Right lung (tissue), 5 donors: ENCODE data around the gene MARS1. TPM values are rescaled to one million over a fixed set of nuclear protein-coding genes. Genes with fewer than 3 reads are reported as not detected.

Experiments
- DNase-seq, 2 donors: peaks; one replicate each; pipeline ENCODE4 v3.0.0-alpha.2; 2013
- polyA plus RNA-seq, 5 donors: library from polyadenylated mRNA; unstranded; fragments of 120-200 nt; gene quantifications; one replicate each; pipeline versions ENCODE4 v1.2.1 to v1.2.3, GENCODE V29; 2013; ENCODE audit warnings: inconsistent platforms in 1 of 5, low replicate concordance in 1 of 5; ENCODE audit not compliant: insufficient read length in 5 of 5, insufficient read depth in 1 of 5

Gene MARS1
- polyA plus RNA-seq, 5 donors: 90.0 to 133 (median 109) TPM

- DNase-seq: no peak
Measured at GRCh38 chr12:57470970-57471656, 16.8 kb upstream of the MARS1 start.

GRCh38 chr12:57471661-57472060 is 16.2 kb upstream of the MARS1 start:
- DNase-seq: no peak

GRCh38 chr12:57472391-57472790 is 15.5 kb upstream of the MARS1 start:
- DNase-seq: no peak

DNA sequence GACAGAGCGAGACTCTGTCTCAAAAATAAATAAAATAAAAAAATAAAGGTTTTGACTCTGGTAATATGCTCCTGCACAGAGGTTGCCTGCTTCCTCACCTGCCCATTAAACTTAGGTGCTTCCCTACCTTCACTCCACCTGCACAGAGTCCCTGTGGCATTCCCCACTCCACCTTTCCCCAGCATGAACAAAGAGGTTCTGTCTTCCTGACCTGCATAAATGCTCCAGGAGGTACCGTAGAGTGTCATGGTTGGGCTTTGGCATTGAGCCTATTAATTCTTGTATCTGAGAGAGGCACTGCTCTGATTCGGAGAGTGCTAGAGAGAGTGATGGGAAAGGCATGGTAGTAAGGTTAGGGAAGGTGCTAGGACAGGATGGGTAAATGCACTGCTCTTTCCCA is 14.5 kb upstream of the MARS1 start:
- no peak for DNase-seq

- DNase-seq: no peak
Measured at GRCh38 chr12:57473886-57474285, 14.0 kb upstream of the MARS1 start.

GRCh38 chr12:57474430-57474829 is 13.4 kb upstream of the MARS1 start:
- no peak for DNase-seq

- DNase-seq: no peak
Measured at GRCh38 chr12:57474862-57475261, 13.0 kb upstream of the MARS1 start.

DNA sequence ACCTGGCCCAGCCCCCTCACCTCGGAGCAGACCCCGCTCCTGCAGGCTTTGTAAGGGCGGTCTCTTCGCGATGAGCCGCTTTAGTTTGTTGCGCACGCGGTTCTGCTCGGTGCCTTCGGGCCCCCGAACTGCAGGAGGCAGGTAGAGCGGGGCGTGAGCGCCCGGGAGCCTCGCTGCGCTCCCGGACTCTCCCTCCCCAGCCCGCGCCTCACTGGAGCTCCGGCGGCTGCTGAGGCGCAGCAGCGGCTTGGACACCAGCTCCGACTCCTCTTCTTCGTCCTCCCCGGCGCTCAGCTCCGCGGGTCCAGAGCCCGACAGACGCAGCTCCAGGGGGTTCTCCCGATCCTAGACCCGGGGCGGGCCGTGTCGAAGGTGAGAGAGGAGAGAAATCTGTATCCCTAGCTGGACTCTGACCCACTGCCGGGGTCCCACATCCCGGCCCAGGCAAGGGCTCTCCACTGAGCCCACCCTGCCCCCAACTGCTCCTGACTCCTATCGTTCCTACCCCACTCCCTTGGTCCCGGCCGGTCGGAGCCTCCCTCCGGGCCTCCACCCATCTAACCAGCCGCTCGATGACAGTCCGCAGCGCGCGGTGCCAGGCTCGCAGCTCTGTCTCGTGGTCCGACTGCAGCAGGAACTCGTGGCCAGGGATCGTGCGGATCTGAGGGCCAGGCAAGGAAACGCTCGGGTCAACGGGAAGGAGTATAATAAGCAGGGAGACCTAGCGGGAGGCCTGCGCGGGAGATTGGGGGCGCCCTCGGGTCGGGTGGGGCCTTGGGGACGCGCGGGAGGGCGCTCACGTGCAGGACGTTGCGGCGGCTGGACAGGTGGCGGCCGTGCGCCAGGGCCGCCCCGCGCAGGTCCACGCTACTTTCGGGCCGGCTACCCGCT is 12.4 kb upstream of the MARS1 start:
- no peak for DNase-seq

DNA sequence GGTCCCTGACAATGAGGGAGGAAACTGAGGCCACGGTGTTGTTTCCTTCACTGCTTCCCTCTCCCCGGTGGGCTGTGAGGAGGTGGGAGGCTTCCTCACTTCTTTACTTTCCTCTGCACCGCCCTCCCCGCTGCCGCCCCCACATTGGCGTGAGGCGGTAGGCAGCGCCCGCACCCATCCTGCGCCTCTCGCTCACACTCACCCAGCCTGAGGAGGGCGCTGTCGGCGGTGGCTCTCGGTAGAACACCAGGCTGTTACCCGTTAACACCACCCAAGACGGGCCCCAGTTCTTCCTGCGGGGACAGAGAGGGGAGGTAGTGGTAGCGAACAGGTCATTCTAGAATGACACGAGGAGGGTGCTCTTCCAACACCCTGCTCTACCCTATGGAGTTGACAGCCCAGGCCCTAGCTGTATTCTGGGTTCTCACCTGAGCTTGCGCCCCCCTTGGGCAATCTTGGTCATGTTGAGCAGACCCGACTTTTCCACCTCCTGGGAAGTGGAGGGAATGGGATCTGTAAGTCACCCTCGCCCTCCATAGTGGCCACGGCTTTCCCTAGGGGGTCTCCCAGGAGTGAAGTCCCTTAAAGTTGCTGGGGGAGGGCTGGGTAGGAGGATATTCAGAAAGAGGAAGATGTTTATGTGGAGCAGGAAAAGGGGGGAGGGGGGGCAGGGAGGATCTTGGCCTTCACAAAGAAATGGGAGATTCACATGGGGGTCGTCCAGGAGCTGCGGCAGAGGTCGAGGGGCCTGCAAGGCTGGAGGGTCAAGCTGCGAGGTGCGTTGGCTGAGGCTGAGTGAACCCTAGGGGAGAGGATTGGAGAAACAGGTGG is 11.5 kb upstream of the MARS1 start:
- no peak for DNase-seq

- DNase-seq: no peak
Measured at GRCh38 chr12:57476993-57477709, 10.7 kb upstream of the MARS1 start.

DNA sequence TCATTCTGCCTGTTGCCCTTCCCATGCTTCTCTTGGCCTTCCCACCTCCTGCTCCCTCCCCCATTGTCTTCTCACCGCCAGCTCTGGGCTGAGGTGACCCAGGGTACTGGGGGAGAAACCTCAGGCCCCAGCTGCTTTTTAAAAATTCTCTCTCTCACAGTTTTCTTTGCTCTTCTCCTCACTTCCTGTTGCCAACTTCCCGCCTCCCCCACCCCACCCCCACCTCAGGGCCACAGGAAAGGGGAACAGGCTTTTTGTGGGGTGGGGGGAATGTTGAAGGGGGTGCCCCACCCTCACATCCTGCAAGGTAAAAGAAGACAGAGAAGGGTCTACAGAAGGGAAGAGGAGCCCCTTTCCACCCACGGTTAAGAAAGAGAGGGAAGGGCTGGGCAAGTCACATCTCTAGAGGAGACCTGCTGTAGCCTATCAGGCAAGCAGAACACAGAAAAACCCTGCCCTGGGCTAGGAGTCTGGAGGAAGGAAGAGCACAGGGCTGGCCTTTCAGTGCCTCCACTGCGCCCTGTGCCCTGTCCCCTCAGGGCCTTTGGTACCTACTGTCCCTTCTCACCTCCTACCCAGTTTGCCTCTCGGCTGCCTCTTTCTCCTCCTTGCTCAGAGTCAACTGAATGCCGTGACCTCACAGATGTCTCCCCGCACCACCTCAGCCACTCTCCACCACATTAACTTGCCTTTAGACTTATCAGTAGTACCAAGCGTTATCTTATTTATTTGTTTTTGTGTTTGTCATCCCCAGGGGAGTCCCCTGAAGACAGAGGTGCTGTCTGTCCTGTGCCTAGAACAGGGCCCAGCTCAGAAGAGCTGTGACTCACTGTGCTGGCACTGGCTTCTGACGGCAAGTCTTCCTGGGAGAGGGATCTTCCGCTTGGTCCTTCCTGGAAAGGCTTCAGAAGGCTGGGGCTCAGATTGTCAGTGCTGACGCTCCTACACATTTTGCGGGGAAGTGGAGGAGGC is 9.9 kb upstream of the MARS1 start:
- DNase-seq: no peak

DNA sequence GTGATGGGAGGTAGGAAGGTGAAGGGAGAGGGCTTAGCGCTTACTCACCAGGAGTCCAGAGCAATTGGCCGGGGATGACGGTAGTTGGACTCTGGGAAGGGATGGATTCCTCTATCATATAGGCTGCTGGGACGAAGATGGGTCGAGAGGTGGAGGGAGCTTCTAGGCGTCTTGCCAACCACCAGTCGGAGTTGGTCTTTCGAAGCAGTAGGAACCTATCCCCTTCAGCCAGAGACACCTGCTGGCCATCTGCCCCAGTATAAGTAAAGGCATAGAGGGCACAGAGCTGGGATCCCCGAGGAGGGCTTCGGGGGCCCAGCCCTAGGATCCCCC is 8.9 kb upstream of the MARS1 start:
- no peak for DNase-seq

DNA sequence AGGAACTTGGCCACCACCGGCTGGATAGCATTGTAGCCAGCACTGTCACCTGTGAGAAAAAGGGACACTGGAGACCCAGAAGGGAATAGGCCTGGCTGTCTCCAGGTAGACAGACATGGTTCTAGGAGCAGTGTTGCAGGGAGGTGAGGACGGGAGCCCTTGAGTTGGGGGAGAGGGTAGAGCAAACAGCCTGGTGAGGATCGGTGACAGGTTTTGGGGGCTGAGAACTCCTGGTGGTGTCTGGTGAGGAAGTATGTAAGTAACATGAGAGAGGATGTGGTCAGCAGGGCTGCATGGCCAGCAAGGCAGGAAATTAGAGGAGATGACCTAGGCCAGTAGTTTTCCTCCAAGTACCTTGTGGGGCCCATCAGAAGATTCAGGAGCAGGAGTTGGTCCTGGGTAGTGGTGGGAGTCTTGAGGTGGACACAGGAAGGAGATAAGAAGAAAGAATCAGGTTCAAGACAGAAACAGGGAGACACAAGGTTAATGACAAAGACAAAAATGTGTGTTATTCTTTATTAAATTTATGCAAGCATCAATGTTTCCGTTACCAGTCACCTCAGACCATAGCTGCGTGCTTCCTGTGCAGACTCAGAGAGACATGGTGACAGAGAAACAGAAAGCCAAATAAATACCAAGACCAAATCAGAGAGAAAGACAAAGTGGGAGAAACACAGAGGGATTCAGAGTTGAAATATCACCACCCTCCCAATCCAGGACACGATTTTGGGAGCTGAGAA is 8.3 kb upstream of the MARS1 start, which contains the start of gene ARHGAP9:
TSS of gene ARHGAP9 (minus strand) at position 491 of the 740 bp plus-strand sequence. CDS start at position 31, 460 bp downstream.
- DNase-seq: no peak

GRCh38 chr12:57481671-57482070 is 6.2 kb upstream of the MARS1 start:
- no peak for DNase-seq

- DNase-seq: no peak
Measured at GRCh38 chr12:57483466-57483865, 4.4 kb upstream of the MARS1 start.

DNA sequence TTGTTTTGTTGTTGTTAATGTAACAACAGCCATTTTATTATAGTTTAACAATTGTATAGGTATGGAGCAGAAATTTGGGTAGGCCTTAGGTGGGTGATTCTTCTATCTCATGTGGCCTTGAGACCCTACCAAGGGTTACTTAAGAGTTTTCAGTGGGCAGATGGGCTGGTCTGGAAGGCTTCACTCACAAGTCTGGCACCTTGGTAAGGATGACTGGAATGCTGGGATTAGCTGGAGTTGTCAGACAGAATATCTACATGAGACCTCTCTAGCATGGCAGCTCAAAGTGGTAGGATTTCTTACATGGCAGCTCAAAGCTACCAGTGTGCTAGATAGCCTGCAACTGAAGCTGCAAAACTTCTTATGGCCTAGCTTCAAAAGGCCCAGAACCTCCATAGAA is 2.2 kb upstream of the MARS1 start:
- DNase-seq: no peak

DNA sequence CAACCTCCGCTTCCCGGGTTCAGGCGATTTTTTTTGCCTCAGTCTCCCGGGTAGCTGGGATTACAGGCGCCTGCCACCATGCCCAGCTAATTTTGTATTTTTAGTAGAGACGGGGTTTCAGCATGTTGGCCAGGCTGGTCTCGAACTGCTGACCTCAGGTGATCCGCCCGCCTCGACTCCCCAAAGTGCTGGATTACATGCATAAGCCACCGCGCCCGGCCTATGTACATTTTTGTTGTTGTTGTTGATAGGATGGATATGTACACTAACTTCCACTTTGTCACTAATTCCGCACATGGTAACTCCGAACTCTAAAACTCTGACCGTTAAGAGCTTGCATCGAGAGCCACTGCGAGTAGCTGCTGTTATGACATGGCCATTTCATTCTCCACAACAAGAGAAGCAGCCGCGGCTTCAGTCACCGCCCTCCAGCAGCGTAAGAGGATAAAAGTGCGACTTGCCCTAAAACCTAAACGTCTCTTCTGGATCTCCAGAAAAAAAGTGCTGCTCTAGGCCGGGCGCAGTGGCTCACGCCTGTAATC is 742 bp upstream of the MARS1 start:
- no peak for DNase-seq

DNA sequence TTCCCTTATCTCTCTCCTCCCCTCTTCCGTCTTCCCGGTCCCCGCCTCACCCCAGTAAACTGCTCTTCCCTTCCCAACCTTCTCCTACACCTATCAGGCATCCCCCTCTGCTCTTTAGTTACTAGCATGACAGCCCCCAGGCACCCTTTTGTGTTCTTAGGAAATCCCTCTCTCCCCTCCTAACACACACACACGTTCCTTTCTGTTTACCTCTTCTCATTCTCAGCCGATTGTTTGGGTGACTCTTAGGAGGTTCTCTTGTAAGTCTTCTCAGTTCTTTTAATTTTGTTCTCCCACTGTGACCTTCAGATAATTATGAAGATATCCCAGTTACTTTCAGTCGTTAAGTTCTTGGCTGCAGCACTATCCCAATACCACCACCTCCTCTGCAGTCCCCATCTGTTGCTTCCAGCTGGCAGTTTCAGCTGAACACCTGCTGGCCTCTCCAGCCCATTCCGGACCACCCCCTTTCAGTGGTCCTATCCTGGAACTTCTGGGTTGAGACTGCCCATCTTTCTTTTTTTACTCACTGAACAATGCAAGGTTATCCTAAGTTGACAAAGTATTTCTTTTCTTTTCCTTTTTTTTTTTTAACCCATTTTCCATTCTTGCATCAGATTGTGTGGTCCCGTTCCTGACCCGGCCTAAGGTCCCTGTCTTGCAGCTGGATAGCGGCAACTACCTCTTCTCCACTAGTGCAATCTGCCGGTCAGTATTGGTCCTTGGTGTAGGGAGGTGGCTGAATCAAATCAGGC is 711 bp downstream of the MARS1 start:
- DNase-seq: no peak
